CD8-positive, alpha-beta memory T cell (primary cell): ENCODE results near the gene PCED1A. TPM values are rescaled to one million over a fixed set of nuclear protein-coding genes. Genes with fewer than 3 reads are reported as not detected.

Source experiments
- CTCF ChIA-PET: fragments of 350-600 bp; sonication (Branson Sonifier 250); formaldehyde crosslinking; loops from one replicate; lab custom pipeline; 2021; ENCODE audit warnings: antibody characterized with exemption; lab: Charles Lee
- POLR2A ChIA-PET: fragments of 350-600 bp; sonication (Branson Sonifier 250); formaldehyde crosslinking; loops from one replicate; lab custom pipeline; 2021; ENCODE audit warnings: antibody characterized with exemption; lab: Charles Lee
- DNase-seq, 5 donors: peaks; one replicate each; pipeline versions ENCODE4 v3.0.0 to v3.0.0-alpha.2; 2020 to 2022; ENCODE audit warnings: mixed read lengths in 1 of 5
- H3K27ac ChIP-seq: one replicate; pipeline ENCODE4 v1.7.0; 2013; ENCODE audit warnings: low read depth, mild to moderate bottlenecking, low read length, moderate library complexity
- H3K27me3 ChIP-seq: 2 replicates; pipeline ENCODE4 v1.7.0; 2013; ENCODE audit warnings: low read length, mild to moderate bottlenecking; ENCODE audit not compliant: insufficient read depth, poor library complexity, severe bottlenecking
- H3K36me3 ChIP-seq: 2 replicates; pipeline ENCODE4 v1.7.0; 2013; ENCODE audit warnings: mild to moderate bottlenecking, low read length, moderate library complexity; ENCODE audit not compliant: insufficient read depth
- H3K4me1 ChIP-seq: 2 replicates; pipeline ENCODE4 v1.7.0; 2013; ENCODE audit warnings: mild to moderate bottlenecking, low read length, moderate library complexity; ENCODE audit not compliant: insufficient read depth
- H3K4me3 ChIP-seq: 2 replicates; pipeline ENCODE4 v1.7.0; 2013; ENCODE audit warnings: mild to moderate bottlenecking, low read length
- H3K9me3 ChIP-seq: 2 replicates; pipeline ENCODE4 v1.7.0; 2013; ENCODE audit warnings: mild to moderate bottlenecking, low read length
- H3K27ac Mint-ChIP-seq, 8 donors: one replicate each; pipeline ENCODE4 v1.8.0; 2020 to 2021; ENCODE audit warnings: mixed read lengths in 8 of 8, mild to moderate bottlenecking in 6 of 8, inconsistent platforms in 3 of 8, moderate library complexity in 3 of 8
- H3K27me3 Mint-ChIP-seq, 2 donors: one replicate each; pipeline ENCODE4 v1.8.0; 2020 to 2021; ENCODE audit warnings: mixed read lengths in 2 of 2, mild to moderate bottlenecking in 1 of 2, moderate library complexity in 1 of 2
- H3K36me3 Mint-ChIP-seq, 3 donors: one replicate each; pipeline ENCODE4 v1.8.0; 2020 to 2021; ENCODE audit warnings: mixed read lengths in 3 of 3, inconsistent platforms in 1 of 3, mild to moderate bottlenecking in 1 of 3
- H3K4me1 Mint-ChIP-seq, 3 donors: one replicate each; pipeline ENCODE4 v1.8.0; 2020 to 2021; ENCODE audit warnings: mixed read lengths in 3 of 3, inconsistent platforms in 1 of 3, mild to moderate bottlenecking in 1 of 3
- H3K4me3 Mint-ChIP-seq, 7 donors: one replicate each; pipeline ENCODE4 v1.8.0; 2020 to 2021; ENCODE audit warnings: mixed read lengths in 7 of 7, mild to moderate bottlenecking in 6 of 7, moderate library complexity in 4 of 7, inconsistent platforms in 2 of 7
- H3K9me3 Mint-ChIP-seq, 5 donors: one replicate each; pipeline ENCODE4 v1.8.0; 2020 to 2022; ENCODE audit warnings: mixed read lengths in 5 of 5, mild to moderate bottlenecking in 3 of 5, moderate library complexity in 2 of 5, inconsistent platforms in 1 of 5
- polyA plus RNA-seq: library from polyadenylated mRNA; unstranded; fragments of 300-500 nt; fragmentation: Illumina TruSeq; gene quantifications from one replicate; pipeline ENCODE4 v1.2.3, GENCODE V29; 2021
- total RNA-seq, 2 experiments: library from RNA; stranded (reverse); gene quantifications; one replicate each; pipeline ENCODE4 v1.2.3, GENCODE V29; 2021

Gene PCED1A
- total and polyA plus RNA-seq, 3 experiments from 2014 or later: 20.2 to 34.0 (median 30.8) TPM

- Histone ChIP-seq H3K4me3 (no peak overlapping the region), H3K27ac (no peak overlapping the region), H3K27me3 (no peaks in the 10 kb centered on the region), H3K9me3 (no peaks in the 10 kb centered on the region), H3K4me1 (peaks cover 27% of the 10 kb centered on the region), H3K36me3 (no peaks in the 10 kb centered on the region)
- ChIA-PET CTCF (interaction anchor here (2.1 kb wide), 1 partner anchor 126 kb away, joined by 4 read pairs; no protein-coding TSS in a partner anchor), POLR2A (no interaction called here)
- Mint-ChIP-seq H3K27me3 (no peaks in the 10 kb centered on the region), H3K36me3 (peaks cover 0 to 17% (median 5%) of the 10 kb centered on the region in 3 donors), H3K4me1 (peaks cover 58 to 79% (median 76%) of the 10 kb centered on the region in 3 donors), H3K4me3 (no peak overlapping the region), H3K9me3 (no peaks in the 10 kb centered on the region), H3K27ac (peak overlapping the region in 4 of 8 donors; percentile 5 to 38 (median 10))
- no peak for DNase-seq
These were observed 38.7 kb upstream of the PCED1A start for GRCh38 chr20:2879146-2879545.

GRCh38 chr20:2878515-2878914, 38.1 kb upstream of the PCED1A start:
- CTCF ChIA-PET: interaction anchor here (1.0 to 2.1 kb wide), 2 partner anchors 17 to 126 kb away, joined by 3 to 4 read pairs; no protein-coding TSS in a partner anchor
- Mint-ChIP-seq H3K4me1 (peaks cover 54 to 77% (median 70%) of the 10 kb centered on the region in 3 donors), H3K9me3 (no peaks in the 10 kb centered on the region), H3K27me3 (no peaks in the 10 kb centered on the region), H3K4me3 (no peak overlapping the region), H3K27ac (peak overlapping the region in 2 of 8 donors; percentile 5 to 23), H3K36me3 (peaks cover 0 to 17% (median 5%) of the 10 kb centered on the region in 3 donors)
- Histone ChIP-seq H3K36me3 (no peaks in the 10 kb centered on the region), H3K4me3 (no peak overlapping the region), H3K4me1 (peaks cover 23% of the 10 kb centered on the region), H3K27ac (no peak overlapping the region), H3K9me3 (no peaks in the 10 kb centered on the region), H3K27me3 (no peaks in the 10 kb centered on the region)
- POLR2A ChIA-PET: no interaction called here
- DNase-seq: no peak

- H3K27ac Mint-ChIP-seq: peak overlapping the region in 6 of 8 donors; percentile 29 to 87 (median 37)
- Histone ChIP-seq H3K27me3 (no peaks in the 10 kb centered on the region), H3K9me3 (no peaks in the 10 kb centered on the region), H3K27ac (no peak overlapping the region), H3K4me1 (peaks cover 38% of the 10 kb centered on the region), H3K4me3 (no peak overlapping the region), H3K36me3 (no peaks in the 10 kb centered on the region)
- H3K27me3 Mint-ChIP-seq: no peaks in the 10 kb centered on the region
- H3K9me3 Mint-ChIP-seq: no peaks in the 10 kb centered on the region
- H3K4me3 Mint-ChIP-seq: peak overlapping the region; percentile 38 to 94 (median 62)
- no peak for DNase-seq
- H3K4me1 Mint-ChIP-seq: peaks cover 57 to 73% (median 67%) of the 10 kb centered on the region in 3 donors
- ChIA-PET CTCF (interaction anchor here (1.0 kb wide), 1 partner anchor 9 kb away, joined by 3 read pairs; no protein-coding TSS in a partner anchor), POLR2A (no interaction called here)
- H3K36me3 Mint-ChIP-seq: peaks cover 0 to 18% (median 5%) of the 10 kb centered on the region in 3 donors
These were observed 35.3 kb upstream of the PCED1A start for GRCh38 chr20:2875690-2876203.

- H3K27me3 ChIP-seq: no peaks in the 10 kb centered on the region
- H3K4me1 ChIP-seq: peaks cover 39% of the 10 kb centered on the region
- Mint-ChIP-seq H3K36me3 (peaks cover 0 to 12% (median 5%) of the 10 kb centered on the region in 3 donors), H3K27ac (peak overlapping the region; percentile 37 to 81 (median 72)), H3K9me3 (no peaks in the 10 kb centered on the region), H3K4me1 (peaks cover 50 to 61% (median 58%) of the 10 kb centered on the region in 3 donors), H3K4me3 (peak overlapping the region; percentile 81 to 94 (median 90)), H3K27me3 (no peaks in the 10 kb centered on the region)
- H3K36me3 ChIP-seq: no peaks in the 10 kb centered on the region
- POLR2A ChIA-PET: no interaction called here
- no peak for DNase-seq
- CTCF ChIA-PET: no interaction called here
- peak overlapping the region; percentile 76 for H3K27ac ChIP-seq
- H3K9me3 ChIP-seq: no peaks in the 10 kb centered on the region
- H3K4me3 ChIP-seq: peak overlapping the region; percentile 83
These were observed 34.0 kb upstream of the PCED1A start for GRCh38 chr20:2874456-2874855.

GRCh38 chr20:2873747-2874041, 33.2 kb upstream of the PCED1A start:
- peak overlapping the region; percentile 83 for H3K4me3 ChIP-seq
- POLR2A ChIA-PET: interaction anchor here (0.9 to 1.4 kb wide), 2 partner anchors 14 to 33 kb away, joined by 3 to 8 read pairs; partner anchors contain the start of genes PCED1A and VPS16

GRCh38 chr20:2873010-2873746, 32.7 kb upstream of the PCED1A start, which contains the start of gene PTPRA:
PTPRA (plus strand) TSS chr20:2873481; CDS start chr20:2964278, 90,797 bp downstream.
- Mint-ChIP-seq H3K27ac (peak within 1 kb of the TSS; percentile 82 to 97 (median 92)), H3K4me1 (peaks cover 44 to 50% (median 47%) of the 10 kb centered on the region in 3 donors), H3K9me3 (no peaks in the 10 kb centered on the region), H3K27me3 (no peaks in the 10 kb centered on the region), H3K4me3 (peak within 1 kb of the TSS; percentile 90 to 95 (median 94)), H3K36me3 (peaks cover 0 to 11% (median 2%) of the 10 kb centered on the region in 3 donors)
- peak; percentile 85 to 93 (median 87) for DNase-seq
- no peaks in the 10 kb centered on the region for H3K9me3 ChIP-seq
- H3K27me3 ChIP-seq: no peaks in the 10 kb centered on the region
- peaks cover 39% of the 10 kb centered on the region for H3K4me1 ChIP-seq
- H3K36me3 ChIP-seq: no peaks in the 10 kb centered on the region
- H3K27ac ChIP-seq: peak within 1 kb of the TSS; percentile 76
- POLR2A ChIA-PET: interaction anchor here (0.6 to 1.4 kb wide), 5 partner anchors 13 to 221 kb away, joined by 3 to 10 read pairs (median 5); partner anchors contain the start of genes NOP56, PCED1A and VPS16
- H3K4me3 ChIP-seq: peak within 1 kb of the TSS; percentile 97
- CTCF ChIA-PET: interaction anchor here (0.8 to 2.3 kb wide), 4 partner anchors 10 to 74 kb away, joined by 3 to 6 read pairs (median 4); no protein-coding TSS in a partner anchor

More at GRCh38 chr20:2873747-2874041, 33.2 kb upstream of the PCED1A start:
- CTCF ChIA-PET: interaction anchor here (1.2 to 1.5 kb wide), 2 partner anchors 9 to 75 kb away, joined by 3 to 4 read pairs; no protein-coding TSS in a partner anchor
- H3K27me3 Mint-ChIP-seq: no peaks in the 10 kb centered on the region
- no peaks in the 10 kb centered on the region for H3K9me3 ChIP-seq
- H3K9me3 Mint-ChIP-seq: no peaks in the 10 kb centered on the region
- peaks cover 0 to 12% (median 2%) of the 10 kb centered on the region in 3 donors for H3K36me3 Mint-ChIP-seq
- peak overlapping the region; percentile 37 to 81 (median 72) for H3K27ac Mint-ChIP-seq
- H3K4me1 Mint-ChIP-seq: peaks cover 46 to 55% (median 52%) of the 10 kb centered on the region in 3 donors
- H3K27me3 ChIP-seq: no peaks in the 10 kb centered on the region
- peak overlapping the region; percentile 76 for H3K27ac ChIP-seq
- peak overlapping the region; percentile 87 to 94 (median 92) for H3K4me3 Mint-ChIP-seq
- peaks cover 39% of the 10 kb centered on the region for H3K4me1 ChIP-seq
- H3K36me3 ChIP-seq: no peaks in the 10 kb centered on the region
- peak; percentile 62 to 79 (median 69) for DNase-seq

GRCh38 chr20:2872459-2873009, 32.1 kb upstream of the PCED1A start:
- Mint-ChIP-seq H3K4me1 (peaks cover 49 to 54% (median 52%) of the 10 kb centered on the region in 3 donors), H3K36me3 (peaks cover 0 to 11% (median 2%) of the 10 kb centered on the region in 3 donors), H3K9me3 (no peaks in the 10 kb centered on the region), H3K27me3 (no peaks in the 10 kb centered on the region), H3K4me3 (peak overlapping the region; percentile 90 to 95 (median 94)), H3K27ac (peak overlapping the region in 7 of 8 donors; percentile 92 to 97 (median 93))
- H3K27me3 ChIP-seq: no peaks in the 10 kb centered on the region
- POLR2A ChIA-PET: interaction anchor here (0.6 to 1.4 kb wide), 5 partner anchors 13 to 220 kb away, joined by 3 to 10 read pairs (median 5); partner anchors contain the start of genes NOP56, PCED1A and VPS16
- H3K9me3 ChIP-seq: no peaks in the 10 kb centered on the region
- no peaks in the 10 kb centered on the region for H3K36me3 ChIP-seq
- H3K4me3 ChIP-seq: peak overlapping the region; percentile 97
- peak; percentile 63 to 82 (median 68) for DNase-seq
- H3K27ac ChIP-seq: peak overlapping the region; percentile 76
- H3K4me1 ChIP-seq: peaks cover 42% of the 10 kb centered on the region
- CTCF ChIA-PET: interaction anchor here (0.8 to 2.3 kb wide), 5 partner anchors 11 to 73 kb away, joined by 3 to 6 read pairs (median 4); no protein-coding TSS in a partner anchor
